Activated naive CD4-positive, alpha-beta T cell treated with anti-CD3 and anti-CD28 coated beads, Interleukin-2, amount 50 U/mL, for 24 hours (primary cell): ENCODE results near the gene ZNF384.
"Not testable (repeated sequence)": the region's sequence is repeated elsewhere in the genome, so short reads cannot be mapped to it uniquely, and the experiment has no call there.

ENCODE experiments used
- H3K27ac Mint-ChIP-seq: one replicate; pipeline ENCODE4 v1.8.0; 2021; ENCODE audit warnings: mild to moderate bottlenecking, mixed read lengths
- H3K27me3 Mint-ChIP-seq: one replicate; pipeline ENCODE4 v1.8.0; 2021; ENCODE audit warnings: mixed read lengths
- H3K36me3 Mint-ChIP-seq: one replicate; pipeline ENCODE4 v1.8.0; 2021; ENCODE audit warnings: mixed read lengths
- H3K4me1 Mint-ChIP-seq: one replicate; pipeline ENCODE4 v1.8.0; 2021; ENCODE audit warnings: mixed read lengths
- H3K4me3 Mint-ChIP-seq: one replicate; pipeline ENCODE4 v1.8.0; 2021; ENCODE audit warnings: mild to moderate bottlenecking, mixed read lengths
- H3K9me3 Mint-ChIP-seq: one replicate; pipeline ENCODE4 v1.8.0; 2021; ENCODE audit warnings: mixed read lengths

The ZNF384 gene

GRCh38 chr12:6688999-6689882 lies at the start of gene ZNF384:
Gene ZNF384, minus strand, starts transcription at chr12:6689375. Its CDS starts 9,855 bp downstream, at chr12:6679520.
- Mint-ChIP-seq H3K36me3 (peaks cover 9% of the 10 kb centered on the region), H3K27ac (peak within 1 kb of the TSS; percentile 93), H3K9me3 (no peaks in the 10 kb centered on the region), H3K4me1 (peaks cover 53% of the 10 kb centered on the region), H3K4me3 (peak within 1 kb of the TSS; percentile 98), H3K27me3 (no peaks in the 10 kb centered on the region)

- Mint-ChIP-seq H3K27ac (no peak overlapping the region), H3K9me3 (no peaks in the 10 kb centered on the region), H3K4me1 (peaks cover 5% of the 10 kb centered on the region), H3K27me3 (no peaks in the 10 kb centered on the region), H3K36me3 (peaks cover 4% of the 10 kb centered on the region), H3K4me3 (no peak overlapping the region)
Observed at GRCh38 chr12:6736754-6737153, 47.6 kb upstream of the ZNF384 start.

GRCh38 chr12:6735448-6736191 lies 46.4 kb upstream of the ZNF384 start:
- H3K9me3 Mint-ChIP-seq, result no peaks in the 10 kb centered on the region
- peaks cover 9% of the 10 kb centered on the region for H3K36me3 Mint-ChIP-seq
- no peak overlapping the region for H3K4me3 Mint-ChIP-seq
- H3K27ac Mint-ChIP-seq, result no peak overlapping the region
- peaks cover 5% of the 10 kb centered on the region for H3K4me1 Mint-ChIP-seq
- no peaks in the 10 kb centered on the region for H3K27me3 Mint-ChIP-seq

DNA sequence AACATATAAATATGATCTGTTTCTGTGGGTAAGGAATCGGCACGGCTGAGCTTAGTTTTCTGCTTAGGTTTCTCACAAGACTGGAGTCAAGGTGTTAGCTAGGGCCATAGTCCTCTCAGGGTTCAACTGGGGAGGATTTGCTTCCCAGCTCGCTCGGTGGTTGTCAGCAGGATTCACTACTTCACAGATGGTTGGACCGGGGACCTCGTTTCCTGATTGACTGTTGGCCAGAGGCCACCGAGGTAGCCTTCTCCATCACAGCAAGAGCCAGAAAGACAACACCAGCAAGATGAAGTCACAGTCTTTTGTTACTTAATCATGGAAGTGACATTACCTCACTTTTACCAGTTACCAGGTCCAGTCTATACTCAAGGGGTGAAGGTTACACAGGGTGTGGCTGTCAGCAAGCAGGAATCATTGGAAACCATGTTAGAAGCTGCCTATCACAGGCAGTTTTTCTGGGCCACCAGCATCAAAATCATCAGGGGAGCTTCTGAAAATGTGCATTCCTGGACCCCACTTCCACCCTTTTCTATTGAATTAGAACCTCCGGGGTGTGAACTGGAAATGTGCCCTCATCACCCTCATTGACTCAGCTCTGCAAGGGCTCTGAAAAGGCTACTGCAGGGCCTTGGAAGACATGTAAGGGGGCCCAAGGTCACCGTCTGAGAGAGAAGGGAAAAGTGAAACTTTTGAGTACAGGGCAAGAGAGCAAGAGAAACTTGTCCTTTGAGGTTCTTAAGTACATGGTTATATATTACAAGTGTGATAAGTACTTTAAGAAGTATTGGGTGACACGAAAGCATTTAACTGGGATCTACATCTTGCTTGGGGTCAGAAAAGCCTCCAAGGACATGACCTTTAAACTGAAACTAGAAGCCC lies 45.6 kb upstream of the ZNF384 start:
- Mint-ChIP-seq H3K4me1 (peaks cover 5% of the 10 kb centered on the region), H3K36me3 (peaks cover 12% of the 10 kb centered on the region), H3K9me3 (no peaks in the 10 kb centered on the region), H3K27ac (no peak overlapping the region), H3K4me3 (no peak overlapping the region), H3K27me3 (no peaks in the 10 kb centered on the region)

DNA sequence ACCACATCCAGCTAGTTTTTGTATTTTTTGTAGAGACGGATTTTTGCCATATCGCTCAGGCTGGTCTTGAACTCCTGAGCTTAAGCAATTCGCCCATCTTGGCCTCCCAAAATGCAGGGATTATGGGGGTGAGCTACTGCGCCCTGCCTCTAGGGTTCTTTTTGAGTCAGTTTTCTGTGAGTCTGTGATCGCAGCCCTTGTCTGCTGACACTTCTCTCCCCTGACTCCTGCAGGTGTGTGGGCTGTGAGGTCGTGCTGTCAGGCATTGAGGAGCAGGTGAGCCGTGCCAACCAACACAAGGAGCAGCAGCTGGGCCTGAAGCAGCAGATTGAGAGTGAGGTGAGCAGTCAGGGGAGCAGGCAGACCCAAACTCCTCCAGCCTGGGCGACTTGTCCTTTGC lies 41.0 kb upstream of the ZNF384 start:
- H3K27me3 Mint-ChIP-seq, result no peaks in the 10 kb centered on the region
- H3K27ac Mint-ChIP-seq, result no peak overlapping the region
- H3K9me3 Mint-ChIP-seq, result no peaks in the 10 kb centered on the region
- peaks cover 16% of the 10 kb centered on the region for H3K36me3 Mint-ChIP-seq
- peaks cover 10% of the 10 kb centered on the region for H3K4me1 Mint-ChIP-seq
- H3K4me3 Mint-ChIP-seq, result no peak overlapping the region

DNA sequence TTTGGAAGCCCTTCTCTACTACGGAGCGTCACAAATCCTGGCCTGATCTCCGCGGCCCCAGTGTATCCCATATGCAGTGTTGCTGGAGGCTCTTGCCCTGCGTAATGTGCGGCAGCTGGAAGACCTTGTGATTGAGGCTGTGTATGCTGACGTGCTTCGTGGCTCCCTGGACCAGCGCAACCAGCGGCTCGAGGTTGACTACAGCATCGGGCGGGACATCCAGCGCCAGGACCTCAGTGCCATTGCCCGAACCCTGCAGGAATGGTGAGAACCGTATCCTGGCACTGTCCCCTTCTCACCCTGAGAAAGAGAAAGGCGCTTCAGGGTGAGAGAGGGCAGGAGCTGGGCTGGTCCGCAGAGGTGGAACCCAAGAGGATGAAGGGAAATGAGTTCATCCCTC lies 40.0 kb upstream of the ZNF384 start:
- Mint-ChIP-seq H3K27ac (no peak overlapping the region), H3K4me3 (no peak overlapping the region), H3K9me3 (no peaks in the 10 kb centered on the region), H3K4me1 (peaks cover 17% of the 10 kb centered on the region), H3K27me3 (no peaks in the 10 kb centered on the region), H3K36me3 (peaks cover 16% of the 10 kb centered on the region)

DNA sequence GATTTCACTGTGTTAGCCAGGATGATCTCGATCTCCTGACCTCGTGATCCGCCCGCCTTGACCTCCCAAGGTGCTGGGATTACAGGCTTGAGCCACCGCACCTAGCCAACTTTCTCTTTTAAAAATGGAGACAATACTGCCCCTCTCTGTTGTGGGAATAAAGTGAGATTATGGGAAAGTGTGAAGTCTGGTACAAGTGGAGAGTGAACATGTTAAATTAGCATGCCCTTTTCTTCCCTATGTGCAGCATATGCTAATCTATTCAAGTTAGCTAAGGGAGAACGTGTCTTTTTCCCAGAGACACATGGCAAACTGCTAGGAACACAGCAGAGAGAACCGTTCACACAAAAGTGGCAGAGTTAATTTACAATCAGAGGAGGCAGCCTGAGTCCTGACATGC lies 36.2 kb upstream of the ZNF384 start:
- Mint-ChIP-seq H3K27me3 (no peaks in the 10 kb centered on the region), H3K9me3 (no peaks in the 10 kb centered on the region), H3K36me3 (peaks cover 12% of the 10 kb centered on the region), H3K27ac (no peak overlapping the region), H3K4me3 (peak overlapping the region; percentile 99), H3K4me1 (peaks cover 31% of the 10 kb centered on the region)

GRCh38 chr12:6724409-6724797 lies 35.2 kb upstream of the ZNF384 start:
- peak overlapping the region; percentile 99 for H3K27ac Mint-ChIP-seq
- peaks cover 31% of the 10 kb centered on the region for H3K4me1 Mint-ChIP-seq
- H3K9me3 Mint-ChIP-seq, result no peaks in the 10 kb centered on the region
- H3K27me3 Mint-ChIP-seq, result no peaks in the 10 kb centered on the region
- peaks cover 7% of the 10 kb centered on the region for H3K36me3 Mint-ChIP-seq
- H3K4me3 Mint-ChIP-seq, result peak overlapping the region; percentile 99

GRCh38 chr12:6723607-6724408 lies 34.6 kb upstream of the ZNF384 start, which contains the start of gene COPS7A:
Gene COPS7A, plus strand, starts transcription at chr12:6724046. Its CDS starts 611 bp downstream, at chr12:6724657.
- peak within 1 kb of the TSS; percentile 99 for H3K4me3 Mint-ChIP-seq
- H3K27ac Mint-ChIP-seq, result peak within 1 kb of the TSS; percentile 99
- peaks cover 31% of the 10 kb centered on the region for H3K4me1 Mint-ChIP-seq
- H3K27me3 Mint-ChIP-seq, result no peaks in the 10 kb centered on the region
- H3K9me3 Mint-ChIP-seq, result no peaks in the 10 kb centered on the region
- H3K36me3 Mint-ChIP-seq, result peaks cover 6% of the 10 kb centered on the region

DNA sequence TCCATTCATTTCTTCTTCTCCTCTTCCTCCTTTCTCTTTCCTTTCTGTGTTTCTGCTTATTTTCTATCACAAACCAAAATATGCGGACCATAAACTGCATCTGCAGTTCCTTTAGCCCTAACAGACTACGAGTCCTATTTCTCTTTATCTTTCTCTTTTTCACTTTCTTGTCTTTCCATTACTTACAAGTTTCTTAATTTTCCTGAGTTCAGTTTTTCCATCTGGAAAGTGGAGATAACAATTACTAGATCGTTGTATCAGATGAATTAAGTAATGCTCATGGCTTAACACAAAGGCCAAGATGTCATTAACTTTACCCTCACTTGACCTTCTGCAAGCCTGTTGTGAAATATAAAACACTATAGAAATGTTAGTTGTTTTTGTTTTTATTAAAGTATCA lies 33.7 kb upstream of the ZNF384 start:
- H3K27me3 Mint-ChIP-seq, result no peaks in the 10 kb centered on the region
- H3K36me3 Mint-ChIP-seq, result peaks cover 6% of the 10 kb centered on the region
- no peaks in the 10 kb centered on the region for H3K9me3 Mint-ChIP-seq
- H3K27ac Mint-ChIP-seq, result no peak overlapping the region
- H3K4me1 Mint-ChIP-seq, result peaks cover 31% of the 10 kb centered on the region
- H3K4me3 Mint-ChIP-seq, result peak overlapping the region; percentile 99

DNA sequence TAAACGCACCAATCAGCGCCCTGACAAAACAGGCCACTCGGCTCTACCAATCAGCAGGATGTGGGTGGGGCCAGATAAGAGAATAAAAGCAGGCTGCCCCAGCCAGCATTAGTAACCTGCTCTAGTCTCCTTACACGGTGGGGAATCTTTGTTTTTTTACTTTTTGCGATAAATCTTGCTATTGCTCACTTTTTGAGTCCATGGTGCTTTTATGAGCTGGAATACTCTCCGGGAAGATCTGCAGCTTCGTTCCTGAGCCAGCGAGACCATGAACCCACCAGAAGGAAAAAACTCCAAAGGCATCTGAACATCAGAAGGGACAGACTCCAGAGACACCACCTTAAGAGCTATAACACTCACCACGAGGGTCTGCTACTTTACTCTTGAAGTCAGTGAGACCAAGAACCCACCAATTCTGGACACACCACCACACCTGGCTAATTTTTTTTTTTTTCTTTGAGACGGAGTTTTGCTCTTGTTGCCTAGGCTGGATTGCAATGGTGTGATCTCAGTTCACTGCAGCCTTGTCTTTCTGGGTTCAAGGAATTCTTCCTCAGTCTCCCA lies 27.8 kb upstream of the ZNF384 start:
- no peaks in the 10 kb centered on the region for H3K36me3 Mint-ChIP-seq
- no peak overlapping the region for H3K27ac Mint-ChIP-seq
- no peaks in the 10 kb centered on the region for H3K9me3 Mint-ChIP-seq
- no peak overlapping the region for H3K4me3 Mint-ChIP-seq
- H3K27me3 Mint-ChIP-seq, result peaks cover 2% of the 10 kb centered on the region
- no peaks in the 10 kb centered on the region for H3K4me1 Mint-ChIP-seq

- not testable (repeated sequence) for H3K4me3 Mint-ChIP-seq, H3K27me3 Mint-ChIP-seq, H3K36me3 Mint-ChIP-seq, H3K27ac Mint-ChIP-seq, H3K4me1 Mint-ChIP-seq, H3K9me3 Mint-ChIP-seq
Observed at GRCh38 chr12:6716031-6716873, 27.1 kb upstream of the ZNF384 start.

DNA sequence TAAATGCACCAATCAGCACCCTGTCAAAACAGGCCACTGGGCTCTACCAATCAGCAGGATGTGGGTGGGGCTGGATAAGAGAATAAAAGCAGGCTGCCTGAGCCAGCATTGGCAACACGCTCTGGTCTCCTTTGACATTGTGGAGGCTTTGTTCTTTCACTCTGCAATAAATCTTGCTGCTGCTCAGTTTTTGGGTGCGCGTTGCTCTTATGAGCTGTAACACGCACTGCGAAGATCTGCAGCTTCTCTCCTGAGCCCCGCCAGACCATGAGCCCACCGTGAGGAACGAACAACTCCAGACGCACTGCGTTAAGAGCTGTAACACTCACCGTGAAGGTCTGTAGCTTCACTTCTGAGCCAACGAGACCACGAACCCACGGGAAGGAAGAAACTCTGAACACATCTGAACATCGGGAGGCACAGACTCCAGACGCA lies 19.8 kb upstream of the ZNF384 start:
- Mint-ChIP-seq H3K36me3 (no peaks in the 10 kb centered on the region), H3K9me3 (no peaks in the 10 kb centered on the region), H3K4me3 (peak overlapping the region; percentile 63), H3K27ac (peak overlapping the region; percentile 66), H3K4me1 (peaks cover 5% of the 10 kb centered on the region), H3K27me3 (peaks cover 8% of the 10 kb centered on the region)

GRCh38 chr12:6708351-6708750 lies 19.2 kb upstream of the ZNF384 start:
- not testable (repeated sequence) for H3K9me3 Mint-ChIP-seq, H3K4me1 Mint-ChIP-seq, H3K36me3 Mint-ChIP-seq, H3K4me3 Mint-ChIP-seq, H3K27ac Mint-ChIP-seq
- peaks cover 12% of the 10 kb centered on the region for H3K27me3 Mint-ChIP-seq
